ENCODE data around the gene TRMT11. TPM values are rescaled to one million over a fixed set of nuclear protein-coding genes. Genes with fewer than 3 reads are reported as not detected.

Gene TRMT11
- total RNA-seq, 8 experiments from 2014 or later: 29.0 to 60.3 (median 39.0) TPM

DNA sequence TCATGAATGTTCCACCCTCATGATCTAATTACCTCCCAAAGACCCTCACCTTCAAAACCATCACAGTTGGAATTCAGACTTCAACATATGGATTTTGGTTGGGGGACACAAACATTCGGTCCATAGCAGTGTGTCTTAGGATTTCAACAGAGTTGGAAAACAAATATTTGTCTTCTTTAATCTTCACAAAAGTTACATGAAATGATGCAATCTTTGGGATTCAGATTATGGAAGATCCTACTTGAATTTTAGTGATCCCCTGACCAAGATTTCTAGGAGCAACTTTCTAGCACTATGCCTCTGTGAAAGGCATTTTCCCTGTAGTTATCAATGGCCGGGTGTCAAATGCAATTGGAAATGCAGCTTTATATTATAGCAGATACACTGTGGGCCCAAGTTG lies 86.5 kb downstream of the TRMT11 start:
- ATAC-seq (replicated peaks in 6 of 8): no peak
- 83 to 100% (median 100%) methylated on average over 1 of the region's 2 CpGs; no CpG with 5 or more reads in 3 of the 10 experiments for WGBS, 10 experiments
- Histone ChIP-seq H3K27ac (no peak overlapping the region), H3K4me1 (replicated peaks in 1 of 2) (no peaks in the 10 kb centered on the region), H3K4me3 (no peak overlapping the region)
- in situ Hi-C loops (cut with MboI; ENCODE audit: low pct_unique_long_range_greater_than_20kb in 2 of 9, low sequenced_read_pairs in 9 of 9, unreplicated experiment in 9 of 9): no loop called here

DNA sequence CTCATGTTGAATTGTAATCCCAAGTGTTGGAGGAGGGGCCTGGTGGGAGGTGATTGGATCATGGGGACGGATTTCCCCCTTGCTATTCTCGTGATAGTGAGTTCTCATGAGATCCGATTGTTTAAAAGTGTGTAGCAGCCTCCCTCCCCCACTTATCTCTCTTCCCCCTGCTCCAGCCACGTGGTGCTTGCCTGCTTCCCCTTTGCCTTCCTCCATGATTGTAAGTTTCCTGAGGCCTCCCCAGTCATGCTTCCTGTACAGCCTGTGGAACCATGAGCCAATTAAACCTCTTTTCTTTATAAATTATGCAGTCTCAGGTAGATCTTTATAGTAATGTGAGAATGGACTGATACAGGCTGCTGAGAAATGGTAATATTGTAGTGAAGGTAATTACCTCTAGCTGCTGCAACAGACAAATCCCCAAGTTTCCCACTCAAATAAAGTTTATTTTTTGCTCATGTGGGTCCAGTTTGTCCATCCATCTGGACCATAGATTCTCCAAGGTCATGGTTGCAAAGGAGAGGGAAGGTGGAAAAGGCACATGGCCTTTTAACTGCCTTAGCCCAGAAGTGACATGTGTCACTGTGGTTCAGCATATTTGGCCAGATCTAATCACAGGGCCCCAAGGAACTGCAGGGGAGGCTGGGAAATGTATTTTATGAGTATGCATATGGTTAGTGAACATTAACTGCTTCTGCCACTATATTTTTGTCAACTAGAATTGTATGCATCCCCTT lies 89.2 kb downstream of the TRMT11 start:
- WGBS, 10 experiments: 50 to 100% (median 95%) methylated on average over 1 to 3 of the region's 4 CpGs; no CpG with 5 or more reads in 4 of the 10 experiments
- Histone ChIP-seq H3K4me3 (no peak overlapping the region), H3K27ac (no peak overlapping the region), H3K4me1 (replicated peaks in 1 of 2) (no peaks in the 10 kb centered on the region)
- in situ Hi-C loops (cut with MboI; ENCODE audit: low pct_unique_long_range_greater_than_20kb in 2 of 9, low sequenced_read_pairs in 9 of 9, unreplicated experiment in 9 of 9): no loop called here
- ATAC-seq (replicated peaks in 6 of 8): no peak

DNA sequence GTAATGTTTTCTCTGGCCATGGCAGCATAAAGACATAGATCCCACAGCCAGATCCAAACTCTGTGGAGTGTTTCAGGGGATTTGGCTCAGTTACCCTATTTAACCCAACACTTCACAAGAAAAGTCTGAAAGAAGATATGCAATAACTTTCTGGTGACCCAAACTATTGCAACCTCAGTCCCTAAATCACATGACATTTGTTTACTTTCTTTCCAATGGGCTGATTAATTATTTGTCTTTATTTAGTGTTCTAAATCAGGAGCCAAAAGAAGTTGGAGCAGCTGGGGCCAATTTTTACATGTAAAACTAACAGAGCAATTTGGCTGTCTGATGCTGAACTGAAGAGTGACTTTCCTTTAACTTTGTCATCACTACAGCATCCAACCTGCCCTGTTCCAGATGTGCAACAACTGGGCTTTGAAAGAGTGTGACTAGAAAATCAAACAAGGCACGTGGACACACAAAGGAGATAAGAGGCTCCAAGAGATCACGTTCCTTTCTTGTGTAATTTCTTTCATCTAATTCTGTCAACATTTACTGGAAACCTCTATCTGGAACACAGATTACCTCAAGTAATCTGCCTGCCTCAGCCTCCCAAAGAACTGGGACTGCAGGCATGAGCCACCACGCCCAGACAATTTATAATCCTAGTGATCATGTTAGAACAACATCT lies 90.8 kb downstream of the TRMT11 start:
- 16 to 100% (median 80%) methylated on average over 1 to 3 of the region's 3 CpGs; no CpG with 5 or more reads in 2 of the 10 experiments for WGBS, 10 experiments
- in situ Hi-C loops (cut with MboI; ENCODE audit: low pct_unique_long_range_greater_than_20kb in 2 of 9, low sequenced_read_pairs in 9 of 9, unreplicated experiment in 9 of 9): no loop called here
- peak in 2 of 8 experiments; percentile 44 to 65 for ATAC-seq (replicated peaks in 6 of 8)
- Histone ChIP-seq H3K27ac (no peak overlapping the region), H3K4me3 (no peak overlapping the region), H3K4me1 (replicated peaks in 1 of 2) (no peaks in the 10 kb centered on the region)

DNA sequence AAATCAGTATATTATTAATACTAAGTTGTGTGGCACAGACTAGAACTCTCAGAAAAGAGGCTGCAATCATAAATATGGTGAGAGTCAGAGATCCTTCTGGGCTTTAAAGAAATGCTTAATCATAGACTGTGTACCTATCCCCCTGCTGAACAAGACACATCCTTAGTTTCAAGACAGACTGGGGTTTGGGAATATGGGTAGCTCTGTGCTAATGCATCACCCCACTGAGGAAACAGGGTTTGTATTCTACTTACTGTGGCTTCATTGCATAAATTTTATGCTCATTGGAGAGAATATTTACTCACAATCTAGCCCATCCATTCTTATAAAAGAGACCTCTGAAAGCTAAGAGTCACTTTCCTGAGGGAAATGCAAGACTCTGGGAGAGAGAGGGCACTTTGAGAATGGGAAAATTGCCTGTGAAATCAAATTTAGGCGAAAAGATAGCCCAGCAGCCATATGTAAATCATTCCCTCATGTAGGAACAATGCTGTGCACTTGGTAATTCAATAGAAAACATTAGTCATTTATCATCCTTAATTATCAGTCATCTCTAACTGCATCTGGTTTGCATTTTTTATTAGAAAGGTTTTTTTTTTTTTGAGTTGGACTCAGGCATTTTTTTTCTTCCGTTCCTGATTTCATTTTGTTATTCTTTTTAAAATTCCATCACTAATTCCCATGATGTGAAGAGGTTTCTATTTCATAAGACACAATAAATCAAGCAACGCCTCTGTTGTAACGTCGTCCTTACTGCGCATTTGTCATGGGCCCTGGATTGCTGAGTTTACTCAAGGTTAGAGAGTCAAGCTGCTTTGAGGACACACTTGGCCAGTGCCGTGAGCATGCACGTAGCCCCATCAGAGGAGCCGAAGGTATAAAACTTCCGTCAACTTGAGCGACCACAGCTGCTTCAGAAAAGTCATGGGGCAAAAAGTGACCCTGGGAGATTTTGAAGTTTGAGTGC lies 91.8 kb downstream of the TRMT11 start:
- Histone ChIP-seq H3K4me3 (no peak overlapping the region), H3K27ac (no peak overlapping the region), H3K4me1 (replicated peaks in 1 of 2) (no peaks in the 10 kb centered on the region)
- WGBS, 10 experiments: 23 to 93% (median 83%) methylated on average over 2 to 11 of the region's 11 CpGs; no CpG with 5 or more reads in 1 of the 10 experiments
- in situ Hi-C loops (cut with MboI; ENCODE audit: low pct_unique_long_range_greater_than_20kb in 2 of 9, low sequenced_read_pairs in 9 of 9, unreplicated experiment in 9 of 9): no loop called here
- ATAC-seq (replicated peaks in 6 of 8): peak in 2 of 8 experiments; percentile 29 to 32

DNA sequence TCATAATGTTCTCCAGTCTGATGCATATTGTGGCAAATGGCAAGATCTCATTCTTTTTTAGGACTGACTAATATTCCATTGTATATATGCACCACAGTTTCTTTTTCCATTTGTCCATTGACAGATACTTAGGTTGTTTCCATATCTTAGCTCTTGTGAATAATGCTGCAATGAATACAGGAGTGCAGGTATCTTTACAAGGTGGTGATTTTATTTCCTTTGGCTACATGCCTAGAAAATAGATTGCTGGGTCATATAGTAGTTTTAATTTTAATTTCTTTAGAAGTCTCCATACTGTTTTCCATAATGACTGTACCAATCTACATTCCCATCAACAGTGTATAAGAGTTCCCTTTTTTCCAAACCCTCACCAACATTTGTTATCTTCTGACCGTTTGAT lies 97.5 kb downstream of the TRMT11 start:
- ATAC-seq (replicated peaks in 6 of 8): no peak
- Histone ChIP-seq H3K4me1 (replicated peaks in 1 of 2) (peaks cover 0 to 6% of the 10 kb centered on the region in 2 donors), H3K27ac (no peak overlapping the region), H3K4me3 (no peak overlapping the region)
- in situ Hi-C loops (cut with MboI; ENCODE audit: low pct_unique_long_range_greater_than_20kb in 2 of 9, low sequenced_read_pairs in 9 of 9, unreplicated experiment in 9 of 9): no loop called here
- WGBS, 10 experiments: 88 to 100% (median 100%) methylated on average over 1 of the region's 1 CpG; no CpG with 5 or more reads in 5 of the 10 experiments

DNA sequence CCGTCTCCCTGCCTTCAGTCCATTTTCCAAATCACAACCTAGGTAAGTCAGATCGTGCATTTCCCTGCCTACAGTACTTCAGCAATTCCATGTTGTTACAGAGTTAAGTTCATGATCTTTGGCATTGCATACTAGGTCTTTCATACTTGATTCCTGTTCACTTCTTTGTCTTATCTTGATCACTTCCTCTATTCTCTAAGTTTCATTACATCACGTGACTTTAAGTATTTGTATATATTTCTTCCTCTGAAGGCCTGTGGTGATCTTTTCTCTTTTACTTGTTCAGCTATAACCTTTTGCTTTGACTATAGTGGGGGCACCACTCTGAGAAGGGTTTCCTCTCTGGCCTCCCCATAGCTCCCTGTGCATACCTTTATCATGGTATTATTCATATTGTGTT lies 100.2 kb downstream of the TRMT11 start:
- no peak overlapping the region for H3K27ac ChIP-seq
- H3K4me1 ChIP-seq (replicated peaks in 1 of 2): peaks cover 4 to 13% of the 10 kb centered on the region in 2 donors
- in situ Hi-C loops (cut with MboI; ENCODE audit: low pct_unique_long_range_greater_than_20kb in 2 of 9, low sequenced_read_pairs in 9 of 9, unreplicated experiment in 9 of 9): no loop called here
- ATAC-seq (replicated peaks in 6 of 8): no peak
- no peak overlapping the region for H3K4me3 ChIP-seq
- 75 to 100% (median 95%) methylated on average over 1 to 3 of the region's 3 CpGs for WGBS, 10 experiments

Other genes starting within 250 kb of the TRMT11 start
- gene HEY2, start 236.9 kb upstream of the TRMT11 start, total RNA-seq: 10 to 100 TPM in 1 of 8 experiments, 1 to 10 TPM in 4, under 1 TPM in 2, not detected in 1; 0.18 to 12.6 (median 6.2) TPM
- 10 to 100 TPM; 11.2 to 38.1 (median 20.5) TPM for gene NCOA7, start 195.6 kb upstream of the TRMT11 start, total RNA-seq
- gene HINT3, start 29.8 kb upstream of the TRMT11 start, total RNA-seq: 10 to 100 TPM; 13.3 to 49.6 (median 30.3) TPM